ENCODE measurements around the gene ERP44.
A peak's percentile ranks its signal among the peaks of the same experiment; 100 is the strongest.

Gene ERP44

GRCh38 chr9:99936947-99937587, 161.7 kb downstream of the ERP44 start:
- DNase-seq (ENCODE audit: low read depth): no peak

GRCh38 chr9:99931155-99931840, 167.5 kb downstream of the ERP44 start:
- DNase-seq (ENCODE audit: low read depth): peak; percentile 14

GRCh38 chr9:99929652-99930051, 169.1 kb downstream of the ERP44 start:
- no peak for DNase-seq (ENCODE audit: low read depth)
